HepG2 (cell line): Measurements from ENCODE around the gene ADAM19.

Experiments
- MATR3 ChIP-seq: sonication (generic); formaldehyde crosslinking; IDR thresholded peaks from 2 replicates; pipeline ENCODE4 v1.4.0; 2020; ENCODE audit warnings: missing genetic modification reagents
- NONO ChIP-seq, 2 experiments: fragments of 450-650 bp in 1 of 2; sonication (generic) in 1 of 2; formaldehyde crosslinking in 1 of 2; IDR thresholded peaks in 1 of 2; conservative IDR thresholded peaks in 1 of 2; 2 replicates each; pipeline versions ENCODE4 v1.6.1 to v1.8.0; 2017 to 2022; ENCODE audit warnings: mild to moderate bottlenecking in 1 of 2, missing genetic modification reagents in 1 of 2, moderate library complexity in 1 of 2
- U2AF2 ChIP-seq: fragments of 200-400 bp; formaldehyde crosslinking; IDR thresholded peaks from 2 replicates; pipeline ENCODE4 v1.6.1; 2017; ENCODE audit warnings: low read depth, mild to moderate bottlenecking, low read length
- TF ChIP-seq, protein P1 (sequence below): sonication (generic); formaldehyde crosslinking; IDR thresholded peaks from 2 replicates; pipeline ENCODE4 v1.5.0; 2020; ENCODE audit warnings: mild to moderate bottlenecking, missing genetic modification reagents, moderate library complexity

DNA sequence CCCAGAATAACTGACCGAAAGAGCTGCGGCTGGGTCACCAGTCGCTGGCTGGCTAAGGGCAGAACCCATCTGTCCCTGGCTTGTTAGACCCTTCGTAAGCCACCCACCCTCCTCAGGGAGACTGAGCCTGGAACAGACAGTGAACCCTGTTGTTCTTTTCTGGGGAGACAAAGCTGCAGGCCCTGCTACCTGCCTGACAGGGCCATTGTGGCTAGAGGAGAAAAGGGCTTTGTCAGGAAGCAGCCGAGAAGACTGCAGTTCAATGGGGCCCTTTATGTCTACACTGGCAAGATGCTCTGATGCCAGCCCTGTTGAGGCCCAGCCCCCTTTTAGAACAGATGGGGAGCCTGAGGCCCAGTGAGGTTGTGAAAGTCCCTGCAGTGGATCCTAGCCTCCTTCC, 119.3 kb downstream of the ADAM19 start:
- TF ChIP-seq U2AF2 (no peak), MATR3 (no peak), NONO (IDR thresholded peaks at IDR 0.05) (no peak), NONO (CRISPR knock-in tag; conservative IDR thresholded peaks at IDR 0.05) (no peak)
- TF ChIP-seq, protein P1, sequence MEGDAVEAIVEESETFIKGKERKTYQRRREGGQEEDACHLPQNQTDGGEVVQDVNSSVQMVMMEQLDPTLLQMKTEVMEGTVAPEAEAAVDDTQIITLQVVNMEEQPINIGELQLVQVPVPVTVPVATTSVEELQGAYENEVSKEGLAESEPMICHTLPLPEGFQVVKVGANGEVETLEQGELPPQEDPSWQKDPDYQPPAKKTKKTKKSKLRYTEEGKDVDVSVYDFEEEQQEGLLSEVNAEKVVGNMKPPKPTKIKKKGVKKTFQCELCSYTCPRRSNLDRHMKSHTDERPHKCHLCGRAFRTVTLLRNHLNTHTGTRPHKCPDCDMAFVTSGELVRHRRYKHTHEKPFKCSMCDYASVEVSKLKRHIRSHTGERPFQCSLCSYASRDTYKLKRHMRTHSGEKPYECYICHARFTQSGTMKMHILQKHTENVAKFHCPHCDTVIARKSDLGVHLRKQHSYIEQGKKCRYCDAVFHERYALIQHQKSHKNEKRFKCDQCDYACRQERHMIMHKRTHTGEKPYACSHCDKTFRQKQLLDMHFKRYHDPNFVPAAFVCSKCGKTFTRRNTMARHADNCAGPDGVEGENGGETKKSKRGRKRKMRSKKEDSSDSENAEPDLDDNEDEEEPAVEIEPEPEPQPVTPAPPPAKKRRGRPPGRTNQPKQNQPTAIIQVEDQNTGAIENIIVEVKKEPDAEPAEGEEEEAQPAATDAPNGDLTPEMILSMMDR (CRISPR knock-in tag) = no peak
